ENCODE data around the gene LARGE2. TPM values are rescaled to one million over a fixed set of nuclear protein-coding genes. Genes with fewer than 3 reads are reported as not detected.

The LARGE2 gene
- 0.07 and 0.30 TPM in 2 replicates for total RNA-seq

- Mint-ChIP-seq H3K27ac (no peak within 1 kb of the TSS), H3K4me1 (ENCODE audit: low read depth) (peaks cover 15% of the 10 kb centered on the region), H3K9me3 (no peaks in the 10 kb centered on the region), H3K36me3 (ENCODE audit: low read depth) (no peaks in the 10 kb centered on the region), H3K27me3 (ENCODE audit: low read depth) (peaks cover 23% of the 10 kb centered on the region), H3K4me3 (ENCODE audit: low read depth) (peak within 1 kb of the TSS; percentile 47)
- no peak for DNase-seq (ENCODE audit: low spot score)
- intact Hi-C loops (cut with micrococcal nuclease): no loop called here
Measured at GRCh38 chr11:45922425-45923082, at the start of gene LARGE2. Gene LARGE2 (plus strand): TSS chr11:45922656. CDS start chr11:45922883, 227 bp downstream.

- Mint-ChIP-seq H3K4me1 (ENCODE audit: low read depth) (no peaks in the 10 kb centered on the region), H3K36me3 (ENCODE audit: low read depth) (peaks cover 41% of the 10 kb centered on the region), H3K4me3 (ENCODE audit: low read depth) (no peak overlapping the region), H3K9me3 (no peaks in the 10 kb centered on the region), H3K27ac (no peak overlapping the region), H3K27me3 (ENCODE audit: low read depth) (no peaks in the 10 kb centered on the region)
- DNase-seq (ENCODE audit: low spot score): no peak
- intact Hi-C loops (cut with micrococcal nuclease): no loop called here
Measured at GRCh38 chr11:45876401-45876800, 46.1 kb upstream of the LARGE2 start.

- DNase-seq (ENCODE audit: low spot score): no peak
- intact Hi-C loops (cut with micrococcal nuclease): no loop called here
- H3K4me1 Mint-ChIP-seq (ENCODE audit: low read depth): no peaks in the 10 kb centered on the region
- H3K27me3 Mint-ChIP-seq (ENCODE audit: low read depth): no peaks in the 10 kb centered on the region
- peaks cover 39% of the 10 kb centered on the region for H3K36me3 Mint-ChIP-seq (ENCODE audit: low read depth)
- H3K4me3 Mint-ChIP-seq (ENCODE audit: low read depth): no peak overlapping the region
- no peaks in the 10 kb centered on the region for H3K9me3 Mint-ChIP-seq
- H3K27ac Mint-ChIP-seq: no peak overlapping the region
Measured at GRCh38 chr11:45877221-45877620, 45.2 kb upstream of the LARGE2 start.

- Mint-ChIP-seq H3K4me3 (ENCODE audit: low read depth) (no peak overlapping the region), H3K27ac (no peak overlapping the region), H3K4me1 (ENCODE audit: low read depth) (no peaks in the 10 kb centered on the region), H3K36me3 (ENCODE audit: low read depth) (peaks cover 38% of the 10 kb centered on the region), H3K27me3 (ENCODE audit: low read depth) (no peaks in the 10 kb centered on the region), H3K9me3 (no peaks in the 10 kb centered on the region)
- intact Hi-C loops (cut with micrococcal nuclease): no loop called here
- no peak for DNase-seq (ENCODE audit: low spot score)
Measured at GRCh38 chr11:45877845-45878244, 44.6 kb upstream of the LARGE2 start.

GRCh38 chr11:45879803-45880686 is 42.4 kb upstream of the LARGE2 start:
- no peak overlapping the region for H3K4me3 Mint-ChIP-seq (ENCODE audit: low read depth)
- H3K27me3 Mint-ChIP-seq (ENCODE audit: low read depth): peaks cover 2% of the 10 kb centered on the region
- peaks cover 3% of the 10 kb centered on the region for H3K4me1 Mint-ChIP-seq (ENCODE audit: low read depth)
- no peaks in the 10 kb centered on the region for H3K9me3 Mint-ChIP-seq
- intact Hi-C loops (cut with micrococcal nuclease): no loop called here
- no peak overlapping the region for H3K27ac Mint-ChIP-seq
- peaks cover 28% of the 10 kb centered on the region for H3K36me3 Mint-ChIP-seq (ENCODE audit: low read depth)
- no peak for DNase-seq (ENCODE audit: low spot score)

- intact Hi-C loops (cut with micrococcal nuclease): no loop called here
- peaks cover 22% of the 10 kb centered on the region for H3K36me3 Mint-ChIP-seq (ENCODE audit: low read depth)
- H3K4me3 Mint-ChIP-seq (ENCODE audit: low read depth): no peak overlapping the region
- peaks cover 2% of the 10 kb centered on the region for H3K27me3 Mint-ChIP-seq (ENCODE audit: low read depth)
- no peak overlapping the region for H3K27ac Mint-ChIP-seq
- H3K4me1 Mint-ChIP-seq (ENCODE audit: low read depth): peaks cover 3% of the 10 kb centered on the region
- DNase-seq (ENCODE audit: low spot score): no peak
- no peaks in the 10 kb centered on the region for H3K9me3 Mint-ChIP-seq
Measured at GRCh38 chr11:45880772-45881570, 41.5 kb upstream of the LARGE2 start.

- Mint-ChIP-seq H3K4me3 (ENCODE audit: low read depth) (no peak overlapping the region), H3K36me3 (ENCODE audit: low read depth) (peaks cover 14% of the 10 kb centered on the region), H3K27ac (no peak overlapping the region), H3K4me1 (ENCODE audit: low read depth) (peaks cover 3% of the 10 kb centered on the region), H3K27me3 (ENCODE audit: low read depth) (peaks cover 4% of the 10 kb centered on the region), H3K9me3 (no peaks in the 10 kb centered on the region)
- no peak for DNase-seq (ENCODE audit: low spot score)
- intact Hi-C loops (cut with micrococcal nuclease): no loop called here
Measured at GRCh38 chr11:45881708-45882368, 40.6 kb upstream of the LARGE2 start.

GRCh38 chr11:45884596-45885185 is 37.8 kb upstream of the LARGE2 start:
- peaks cover 9% of the 10 kb centered on the region for H3K36me3 Mint-ChIP-seq (ENCODE audit: low read depth)
- peaks cover 8% of the 10 kb centered on the region for H3K27me3 Mint-ChIP-seq (ENCODE audit: low read depth)
- no peak overlapping the region for H3K27ac Mint-ChIP-seq
- peaks cover 3% of the 10 kb centered on the region for H3K4me1 Mint-ChIP-seq (ENCODE audit: low read depth)
- no peaks in the 10 kb centered on the region for H3K9me3 Mint-ChIP-seq
- H3K4me3 Mint-ChIP-seq (ENCODE audit: low read depth): peak overlapping the region; percentile 51
- no peak for DNase-seq (ENCODE audit: low spot score)
- intact Hi-C loops (cut with micrococcal nuclease): loop anchor here (1.0 kb wide), 1 partner anchor 34 kb away; no protein-coding TSS in a partner anchor

GRCh38 chr11:45885274-45885920 is 37.1 kb upstream of the LARGE2 start, which contains the start of gene MAPK8IP1:
Gene MAPK8IP1 (plus strand): TSS chr11:45885651. CDS start chr11:45885821, 170 bp downstream.
- H3K27ac Mint-ChIP-seq: no peak within 1 kb of the TSS
- peak; percentile 46 for DNase-seq (ENCODE audit: low spot score)
- intact Hi-C loops (cut with micrococcal nuclease): loop anchor here (1.0 kb wide), 1 partner anchor 33 kb away; no protein-coding TSS in a partner anchor
- peaks cover 3% of the 10 kb centered on the region for H3K4me1 Mint-ChIP-seq (ENCODE audit: low read depth)
- peak within 1 kb of the TSS; percentile 51 for H3K4me3 Mint-ChIP-seq (ENCODE audit: low read depth)
- no peaks in the 10 kb centered on the region for H3K9me3 Mint-ChIP-seq
- peaks cover 8% of the 10 kb centered on the region for H3K27me3 Mint-ChIP-seq (ENCODE audit: low read depth)
- peaks cover 5% of the 10 kb centered on the region for H3K36me3 Mint-ChIP-seq (ENCODE audit: low read depth)

- no peak overlapping the region for H3K27ac Mint-ChIP-seq
- no peak for DNase-seq (ENCODE audit: low spot score)
- peaks cover 8% of the 10 kb centered on the region for H3K27me3 Mint-ChIP-seq (ENCODE audit: low read depth)
- H3K4me1 Mint-ChIP-seq (ENCODE audit: low read depth): peaks cover 3% of the 10 kb centered on the region
- intact Hi-C loops (cut with micrococcal nuclease): loop anchor here (1.0 kb wide), 1 partner anchor 32 kb away; no protein-coding TSS in a partner anchor
- peak overlapping the region; percentile 5 for H3K4me3 Mint-ChIP-seq (ENCODE audit: low read depth)
- no peaks in the 10 kb centered on the region for H3K9me3 Mint-ChIP-seq
- H3K36me3 Mint-ChIP-seq (ENCODE audit: low read depth): no peaks in the 10 kb centered on the region
Measured at GRCh38 chr11:45885921-45886721, 36.3 kb upstream of the LARGE2 start.

Measured in activated T-helper 2 cell treated with anti-CD3 and anti-CD28 coated beads, Interferon-gamma antibody, Interleukin-2, Interleukin-4, amounts not matched to agents 10 μg/mL and 5 μg/mL and 100 μg/mL, durations not matched to agents 14 hours and 24 hours and 36 hours (primary cell).